Myocyte (in vitro differentiated cells): Measurements from ENCODE around the gene PTPRG. TPM values are rescaled to one million over a fixed set of nuclear protein-coding genes. Genes with fewer than 3 reads are reported as not detected.
"Not testable (repeated sequence)": the region's sequence is repeated elsewhere in the genome, so short reads cannot be mapped to it uniquely, and the experiment has no call there.

Experiments used
- DNase-seq: peaks from one replicate; pipeline ENCODE4 v3.0.0-alpha.2; 2012; ENCODE audit warnings: low read depth
- polyA plus RNA-seq: library from polyadenylated mRNA; unstranded; fragments of >200 nt; gene quantifications from one replicate; pipeline ENCODE4 v1.2.1, GENCODE V29; 2012; ENCODE audit warnings: missing spikeins
- total RNA-seq: library from RNA; depleted of rRNA; stranded (reverse); fragments of >200 nt; gene quantifications from 2 replicates; pipeline ENCODE4 v1.2.3, GENCODE V29; 2014

PTPRG gene
- 23.7 and 28.4 TPM in 2 replicates for total RNA-seq
- polyA plus RNA-seq = 7.9 TPM

- DNase-seq = peak; percentile 94
Measured at GRCh38 chr3:61561374-61562041, at the start of gene PTPRG. TSS of gene PTPRG (plus strand) at chr3:61561571. CDS start at chr3:61562288, 717 bp downstream.

- no peak for DNase-seq
Measured at GRCh38 chr3:61518590-61518989, 42.8 kb upstream of the PTPRG start.

DNA sequence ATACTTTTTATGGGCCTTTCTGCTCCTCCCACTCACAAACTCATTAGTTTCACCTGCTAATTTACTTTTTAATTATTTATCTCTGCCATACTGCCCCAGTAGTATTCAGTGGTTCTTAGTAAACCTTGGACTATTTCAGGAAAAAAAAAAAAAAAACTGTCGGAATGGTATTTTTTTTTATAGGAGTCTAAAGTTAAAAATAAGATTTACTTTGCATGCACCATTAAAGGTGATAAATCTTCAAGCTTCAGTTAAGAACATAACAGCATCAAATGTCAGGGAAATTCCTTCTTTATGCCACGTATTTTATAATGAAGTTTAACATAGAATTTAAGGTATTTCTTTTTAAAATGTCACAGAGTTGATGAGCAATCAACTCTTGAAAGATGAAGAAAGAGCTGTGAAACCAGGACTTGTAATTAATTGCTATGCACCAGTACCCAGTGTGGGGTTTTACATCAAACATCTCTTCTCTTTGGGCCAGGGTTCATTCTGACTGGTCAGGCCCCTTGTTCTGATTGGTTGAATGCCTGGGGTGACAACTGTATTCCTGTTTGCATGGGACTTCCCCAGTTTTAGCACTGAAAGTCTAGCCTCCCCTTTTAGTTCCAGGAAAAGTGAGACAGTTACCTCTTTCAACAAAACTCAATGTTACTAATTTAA, 40.3 kb upstream of the PTPRG start:
- DNase-seq = no peak

GRCh38 chr3:61522060-61522459, 39.3 kb upstream of the PTPRG start:
- DNase-seq = no peak

GRCh38 chr3:61522626-61523025, 38.7 kb upstream of the PTPRG start:
- no peak for DNase-seq

- no peak for DNase-seq
Measured at GRCh38 chr3:61524933-61525332, 36.4 kb upstream of the PTPRG start.

- no peak for DNase-seq
Measured at GRCh38 chr3:61526308-61526707, 35.1 kb upstream of the PTPRG start.

GRCh38 chr3:61527011-61527410, 34.4 kb upstream of the PTPRG start:
- no peak for DNase-seq

- DNase-seq = peak; percentile 4
Measured at GRCh38 chr3:61530355-61530754, 31.0 kb upstream of the PTPRG start.

DNA sequence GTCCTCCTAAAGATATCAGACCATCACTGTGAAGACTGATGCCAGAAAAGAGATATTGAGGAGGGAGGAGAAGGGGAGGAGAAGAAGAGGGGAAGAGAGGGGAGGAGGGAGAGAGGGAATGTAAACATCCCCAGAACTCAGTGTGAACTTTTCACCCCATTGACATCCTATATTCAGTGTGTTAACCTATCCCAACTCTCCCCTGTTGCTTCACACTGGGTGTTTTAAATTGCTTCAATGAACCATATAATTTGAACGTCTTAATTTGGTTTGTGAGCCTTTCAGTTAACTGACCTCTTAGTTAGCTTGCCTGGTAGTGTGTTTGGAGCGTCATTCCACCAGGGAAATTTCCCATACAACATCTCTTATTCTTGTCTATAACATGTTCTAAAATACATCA, 29.8 kb upstream of the PTPRG start:
- no peak for DNase-seq

DNA sequence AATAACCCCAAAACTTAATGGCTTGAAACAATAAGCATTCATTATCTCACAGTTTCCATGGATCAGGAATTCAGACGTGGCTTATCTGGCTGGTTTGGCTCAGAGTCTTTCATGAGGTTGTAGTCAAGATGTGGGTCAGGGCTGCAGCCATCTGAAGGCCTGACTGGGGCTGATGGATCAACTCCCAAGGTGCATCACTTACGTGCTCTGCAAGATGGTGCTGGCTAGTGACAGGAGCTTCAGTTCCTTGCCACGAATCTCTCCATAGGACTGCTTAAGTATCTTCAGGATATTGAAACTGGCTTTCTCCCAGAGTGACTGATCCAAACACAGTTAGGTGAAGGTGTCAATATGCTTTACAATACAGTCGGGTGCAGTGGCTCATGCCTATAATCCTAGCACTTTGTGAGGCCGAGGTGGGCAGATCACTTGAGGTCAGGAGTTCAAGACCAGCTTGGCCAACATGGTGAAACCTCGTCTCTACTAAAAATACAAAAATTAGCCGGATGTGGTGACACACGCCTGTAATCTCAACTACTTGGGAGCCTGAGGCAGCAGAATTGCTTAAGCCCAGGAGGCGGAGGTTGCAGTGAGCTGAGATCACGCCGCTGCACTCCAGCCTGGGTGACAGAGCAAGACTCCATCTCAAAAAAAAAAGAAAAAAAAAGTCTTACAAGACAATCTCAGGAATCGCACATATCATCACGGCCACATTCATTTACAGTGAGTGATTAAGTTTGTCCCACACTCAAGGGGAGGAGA, 28.5 kb upstream of the PTPRG start:
- DNase-seq = no peak

DNA sequence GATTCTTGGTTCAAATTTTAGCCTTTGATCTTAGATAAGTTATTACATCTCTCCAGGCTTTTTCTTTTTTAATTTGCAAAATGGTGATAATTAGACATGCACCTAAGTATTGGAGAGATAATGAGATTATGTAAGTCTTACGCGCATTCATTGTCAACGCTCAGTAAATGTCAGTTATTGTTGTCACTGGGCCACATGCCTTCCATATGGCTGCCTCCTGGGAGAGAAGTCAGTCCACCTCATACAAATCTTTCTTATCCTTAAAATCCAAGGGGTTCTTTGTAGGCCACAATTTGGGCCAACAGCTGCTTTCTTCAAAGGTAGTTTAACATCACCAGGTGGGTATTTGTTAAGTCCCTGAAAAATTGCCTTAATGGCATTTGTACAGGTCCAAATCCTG, 25.5 kb upstream of the PTPRG start:
- no peak for DNase-seq

DNA sequence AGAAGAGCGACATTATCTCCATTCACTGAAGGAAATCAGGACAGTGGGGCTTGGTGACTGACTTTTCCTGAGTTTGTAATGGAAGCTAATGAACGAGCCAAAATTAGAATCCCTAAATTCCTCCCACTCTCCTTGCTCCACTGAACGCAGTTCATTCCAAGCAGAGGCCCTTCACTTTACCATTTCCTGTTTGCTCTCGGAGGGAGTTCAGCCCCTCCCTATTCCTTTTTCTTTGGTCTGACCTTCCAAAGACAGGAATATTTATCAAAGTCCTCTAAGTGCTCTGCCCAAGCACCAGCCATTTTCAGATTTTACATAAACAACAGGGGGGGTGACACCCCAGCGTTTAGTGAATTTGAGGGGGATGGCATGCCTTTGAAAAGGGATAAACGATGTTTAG, 24.0 kb upstream of the PTPRG start:
- DNase-seq = no peak

- no peak for DNase-seq
Measured at GRCh38 chr3:61538486-61538885, 22.9 kb upstream of the PTPRG start.

- no peak for DNase-seq
Measured at GRCh38 chr3:61541694-61542093, 19.7 kb upstream of the PTPRG start.

GRCh38 chr3:61545716-61546115, 15.7 kb upstream of the PTPRG start:
- DNase-seq = no peak

DNA sequence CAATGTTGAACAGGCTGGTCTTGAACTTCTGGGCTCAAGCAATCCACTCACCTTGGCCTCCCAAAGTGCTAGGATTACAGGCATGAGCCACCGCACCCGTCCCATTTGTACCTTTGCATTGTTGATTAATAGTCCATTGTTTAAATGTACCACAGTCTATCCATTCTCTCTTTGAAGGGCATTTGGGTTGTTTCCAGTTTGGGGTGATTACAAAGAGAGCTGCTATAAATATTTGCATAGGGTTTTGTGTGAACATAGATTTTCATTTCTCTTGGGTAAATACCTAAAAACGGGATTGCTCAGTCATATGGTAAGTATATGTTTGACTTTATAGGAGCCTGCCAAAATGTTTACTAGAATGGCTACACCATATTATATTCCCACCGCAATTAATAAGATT, 13.7 kb upstream of the PTPRG start:
- no peak for DNase-seq

- DNase-seq = not testable (repeated sequence)
Measured at GRCh38 chr3:61552704-61553103, 8.7 kb upstream of the PTPRG start.

GRCh38 chr3:61559136-61559731, 2.1 kb upstream of the PTPRG start:
- DNase-seq = peak; percentile 18

DNA sequence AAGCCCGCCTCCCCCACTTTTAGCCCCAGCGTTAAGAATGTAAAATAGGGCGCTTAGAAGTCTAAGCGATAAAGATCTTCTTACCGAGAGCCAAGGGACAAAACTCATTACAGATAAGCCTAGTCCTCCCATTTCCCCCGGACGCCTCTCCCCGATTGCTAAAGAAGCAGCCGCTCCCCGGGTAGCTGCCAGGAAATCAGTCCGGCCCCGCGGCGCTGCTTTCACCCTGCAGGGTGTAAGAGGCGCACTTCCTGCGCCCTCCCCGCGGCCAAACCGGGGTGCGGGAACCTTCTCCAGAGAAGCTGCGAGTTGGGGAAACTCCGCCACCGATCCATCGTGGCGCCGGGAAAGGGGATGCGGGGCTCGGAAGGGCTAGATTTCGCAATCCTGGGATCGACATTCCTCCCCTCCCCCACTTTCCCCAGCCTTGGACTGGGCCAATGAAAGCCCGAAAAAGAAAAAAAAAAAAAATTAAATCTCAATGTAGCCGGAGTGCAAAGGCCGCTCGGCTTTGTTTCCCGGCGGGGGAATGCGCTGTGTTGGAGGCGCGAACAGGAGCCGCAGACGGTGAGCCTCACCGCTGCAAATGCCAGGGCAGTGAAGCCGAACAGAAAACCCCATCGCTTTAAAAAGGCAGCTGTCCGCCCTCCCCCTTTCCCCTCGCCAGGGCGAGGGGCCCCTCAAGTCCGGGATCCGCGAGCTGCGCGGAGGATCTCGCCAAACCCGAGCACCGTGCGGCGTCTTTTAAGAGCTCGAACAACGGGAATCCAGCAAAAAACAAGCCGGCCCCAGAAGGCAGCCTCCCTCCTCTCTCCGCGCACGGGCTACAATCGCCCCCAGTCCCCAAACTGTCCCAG, 626 bp upstream of the PTPRG start:
- DNase-seq = peak; percentile 82
